C4-2B (cell line): Measurements from ENCODE around the gene SRSF11.

Experiments used
- H3K27ac ChIP-seq: fragments of 450-650 bp; 2 replicates; pipeline ENCODE4 v1.5.1; 2017
- CTCF ChIP-seq: fragments of 450-650 bp; conservative IDR thresholded peaks from 2 replicates; pipeline ENCODE4 v1.5.1; 2017; ENCODE audit warnings: mild to moderate bottlenecking
- ZFX ChIP-seq: fragments of 450-650 bp; IDR thresholded peaks from 2 replicates; pipeline ENCODE4 v1.6.1; 2017

Gene SRSF11

DNA sequence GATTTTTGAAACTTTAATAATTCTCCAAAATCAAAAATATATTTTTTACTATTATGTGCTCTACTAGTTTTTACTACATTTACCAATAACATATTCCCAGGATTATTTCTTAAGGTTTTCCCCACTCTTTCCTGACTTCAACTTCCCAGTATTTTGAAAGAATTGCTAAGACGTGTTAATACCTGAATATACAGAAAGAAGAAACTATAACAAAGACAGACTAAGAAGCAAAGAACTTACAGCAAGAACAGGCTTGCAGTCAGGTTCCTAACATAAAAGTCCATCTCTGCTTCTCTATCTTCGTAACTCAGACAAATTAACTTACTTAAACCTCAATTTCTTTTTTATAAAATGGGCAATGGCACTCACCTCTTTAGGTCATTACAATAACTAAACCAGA, 63.2 kb downstream of the SRSF11 start:
- TF ChIP-seq CTCF: no peak
- TF ChIP-seq ZFX: no peak
- H3K27ac ChIP-seq: no peak overlapping the region

- no peak overlapping the region for H3K27ac ChIP-seq
- no peak for TF ChIP-seq ZFX
- TF ChIP-seq CTCF: no peak
Measured at GRCh38 chr1:70286453-70286852, 65.3 kb downstream of the SRSF11 start.

DNA sequence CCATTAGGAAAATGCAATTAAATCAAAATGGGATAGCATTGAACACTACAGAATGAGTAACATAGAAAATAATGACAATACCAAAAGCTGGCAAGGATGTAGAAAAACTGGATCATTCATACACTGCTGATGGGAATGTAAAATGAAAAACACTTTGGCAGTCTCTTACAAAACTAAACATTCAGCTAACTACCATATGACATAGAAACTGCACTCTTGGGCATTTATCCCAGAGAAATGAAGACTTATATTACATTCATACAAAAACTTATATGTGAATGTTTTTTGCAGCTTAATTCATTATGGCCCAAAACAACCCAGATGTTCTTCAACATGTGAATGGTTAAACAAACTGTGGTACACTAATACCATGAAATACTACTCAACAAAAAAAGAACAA, 67.0 kb downstream of the SRSF11 start:
- no peak overlapping the region for H3K27ac ChIP-seq

GRCh38 chr1:70290218-70290617, 69.0 kb downstream of the SRSF11 start:
- no peak for TF ChIP-seq CTCF
- TF ChIP-seq ZFX: no peak
- no peak overlapping the region for H3K27ac ChIP-seq

More for the DNA sequence above, 67.0 kb downstream of the SRSF11 start:
- no peak for TF ChIP-seq CTCF
- TF ChIP-seq ZFX: no peak

- no peak overlapping the region for H3K27ac ChIP-seq
- TF ChIP-seq ZFX: no peak
- no peak for TF ChIP-seq CTCF
Measured at GRCh38 chr1:70293186-70293843, 72.1 kb downstream of the SRSF11 start.

- no peak for TF ChIP-seq ZFX
- no peak for TF ChIP-seq CTCF
- H3K27ac ChIP-seq: no peak overlapping the region
Measured at GRCh38 chr1:70295749-70296148, 74.6 kb downstream of the SRSF11 start.

DNA sequence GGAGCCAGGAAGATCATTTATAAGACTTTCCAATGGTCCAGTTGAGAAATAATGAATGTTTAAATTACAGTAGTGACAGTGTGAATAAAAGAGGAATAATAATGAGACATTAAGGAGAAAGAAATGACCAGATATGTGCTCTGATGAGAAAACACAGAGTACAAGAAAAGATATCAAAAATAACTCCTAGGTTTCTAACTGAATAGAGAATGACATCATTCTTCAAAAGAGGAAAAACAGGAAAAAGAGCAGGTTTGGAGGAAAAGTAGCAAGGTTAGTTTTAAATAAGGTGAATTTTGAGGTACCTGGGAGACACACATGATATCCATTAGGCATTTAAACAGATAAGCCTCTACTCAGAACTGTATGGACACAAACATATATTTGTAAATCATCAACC, 78.3 kb downstream of the SRSF11 start:
- no peak for TF ChIP-seq ZFX
- TF ChIP-seq CTCF: no peak
- no peak overlapping the region for H3K27ac ChIP-seq
